ENCODE measurements around the gene CNPY1.

DNA sequence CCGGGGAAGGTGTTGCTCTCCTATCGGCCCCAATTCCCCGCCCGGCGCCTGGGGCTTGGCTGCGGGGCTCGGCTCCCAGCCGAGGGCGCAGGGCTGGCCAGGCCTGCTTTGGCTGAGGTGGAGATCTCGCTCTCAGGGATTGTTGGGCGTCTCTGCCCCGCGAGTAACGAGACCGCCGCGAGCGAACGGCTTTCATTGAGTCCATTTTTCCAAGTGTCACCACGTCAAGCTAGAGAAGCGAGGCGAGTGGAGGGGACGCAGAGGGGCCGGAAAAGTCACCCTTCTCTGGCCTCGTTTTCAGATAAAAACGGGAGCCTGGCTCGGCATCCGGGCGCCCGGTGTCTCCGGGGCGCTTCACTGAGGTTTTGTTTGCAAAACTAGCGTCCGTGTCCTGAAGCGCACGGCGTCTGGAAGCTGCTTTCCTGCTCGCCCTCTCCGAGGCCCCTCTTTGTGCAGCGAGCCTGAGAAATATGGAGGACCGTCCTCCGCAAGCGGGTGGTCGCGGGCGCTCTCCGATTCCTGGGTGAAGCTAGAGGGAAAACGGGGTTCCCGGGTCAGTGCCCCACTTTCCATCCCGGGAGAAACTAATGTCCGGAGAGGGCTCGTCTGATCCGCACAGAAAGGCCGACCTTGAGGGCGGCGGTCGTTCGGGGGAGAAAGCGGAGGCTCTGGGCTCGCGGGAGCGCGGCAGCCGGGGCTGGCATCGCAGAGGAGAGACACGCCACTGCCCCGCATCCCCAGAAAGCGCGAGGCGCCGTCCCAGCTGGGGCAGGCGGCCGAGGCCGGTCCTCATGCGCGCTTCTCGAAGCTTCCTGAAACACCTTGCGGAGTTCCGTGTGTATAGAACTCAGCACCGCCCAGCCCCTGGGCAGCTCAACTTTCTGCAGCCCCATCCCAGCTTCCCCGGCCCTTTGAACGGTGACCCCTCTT, 91.9 kb downstream of the CNPY1 start:
- no peak for TF ChIP-seq POLR2A (IDR thresholded peaks at IDR 0.05)
- TF ChIP-seq, protein P1, sequence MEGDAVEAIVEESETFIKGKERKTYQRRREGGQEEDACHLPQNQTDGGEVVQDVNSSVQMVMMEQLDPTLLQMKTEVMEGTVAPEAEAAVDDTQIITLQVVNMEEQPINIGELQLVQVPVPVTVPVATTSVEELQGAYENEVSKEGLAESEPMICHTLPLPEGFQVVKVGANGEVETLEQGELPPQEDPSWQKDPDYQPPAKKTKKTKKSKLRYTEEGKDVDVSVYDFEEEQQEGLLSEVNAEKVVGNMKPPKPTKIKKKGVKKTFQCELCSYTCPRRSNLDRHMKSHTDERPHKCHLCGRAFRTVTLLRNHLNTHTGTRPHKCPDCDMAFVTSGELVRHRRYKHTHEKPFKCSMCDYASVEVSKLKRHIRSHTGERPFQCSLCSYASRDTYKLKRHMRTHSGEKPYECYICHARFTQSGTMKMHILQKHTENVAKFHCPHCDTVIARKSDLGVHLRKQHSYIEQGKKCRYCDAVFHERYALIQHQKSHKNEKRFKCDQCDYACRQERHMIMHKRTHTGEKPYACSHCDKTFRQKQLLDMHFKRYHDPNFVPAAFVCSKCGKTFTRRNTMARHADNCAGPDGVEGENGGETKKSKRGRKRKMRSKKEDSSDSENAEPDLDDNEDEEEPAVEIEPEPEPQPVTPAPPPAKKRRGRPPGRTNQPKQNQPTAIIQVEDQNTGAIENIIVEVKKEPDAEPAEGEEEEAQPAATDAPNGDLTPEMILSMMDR (IDR thresholded peaks at IDR 0.05) = no peak
- no peak for TF ChIP-seq POLR2AphosphoS5 (IDR thresholded peaks at IDR 0.05; ENCODE audit: insufficient read depth in 1 of 2, low read depth in 1 of 2)

Data from vagina (tissue), 2 donors.